HepG2 (cell line): ENCODE results near the gene DNAJC5. TPM values are rescaled to one million over a fixed set of nuclear protein-coding genes. Genes with fewer than 3 reads are reported as not detected.
A peak's percentile ranks its signal among the peaks of the same experiment; 100 is the strongest.

Experiments
- ARNTL ChIP-seq: sonication (generic); formaldehyde crosslinking; IDR thresholded peaks from 2 replicates; pipeline ENCODE4 v1.4.0; 2020; ENCODE audit warnings: mild to moderate bottlenecking, missing genetic modification reagents
- BRF2 ChIP-seq: sonication (generic); formaldehyde crosslinking; IDR thresholded peaks from 2 replicates; pipeline ENCODE4 v1.8.1; 2022; ENCODE audit warnings: mild to moderate bottlenecking, missing genetic modification reagents
- CAMTA2 ChIP-seq: sonication (generic); formaldehyde crosslinking; IDR thresholded peaks from 2 replicates; pipeline ENCODE4 v1.4.0; 2020; ENCODE audit warnings: mild to moderate bottlenecking, missing genetic modification reagents, borderline replicate concordance
- CENPX ChIP-seq: sonication (generic); formaldehyde crosslinking; IDR thresholded peaks from 2 replicates; pipeline ENCODE4 v1.9.0; 2021; ENCODE audit warnings: mild to moderate bottlenecking, missing genetic modification reagents, moderate library complexity
- FOXP1 ChIP-seq, 2 experiments: fragments of 450-650 bp in 1 of 2; IDR thresholded peaks; 2 replicates each; pipeline ENCODE4 v1.6.1; 2017 to 2018; ENCODE audit warnings: antibody characterized with exemption in 1 of 2
- JARID2 ChIP-seq: sonication (generic); formaldehyde crosslinking; IDR thresholded peaks from 2 replicates; pipeline ENCODE4 v1.8.1; 2023; ENCODE audit warnings: missing genetic modification reagents, inconsistent platforms; ENCODE audit not compliant: insufficient replicate concordance
- JDP2 ChIP-seq: sonication (generic); formaldehyde crosslinking; IDR thresholded peaks from 2 replicates; pipeline ENCODE4 v1.8.1; 2022; ENCODE audit warnings: missing genetic modification reagents, borderline replicate concordance
- KDM3A ChIP-seq: IDR thresholded peaks from 2 replicates; pipeline ENCODE4 v1.6.1; 2018; ENCODE audit warnings: low read depth, missing compliant biosample characterization
- MED8 ChIP-seq: sonication (generic); formaldehyde crosslinking; IDR thresholded peaks from 2 replicates; pipeline ENCODE4 v1.8.1; 2023; ENCODE audit warnings: mild to moderate bottlenecking, missing genetic modification reagents; ENCODE audit not compliant: insufficient replicate concordance
- MTF1 ChIP-seq: sonication (generic); formaldehyde crosslinking; IDR thresholded peaks from 2 replicates; pipeline ENCODE4 v1.5.0; 2020; ENCODE audit warnings: missing genetic modification reagents
- NCOA2 ChIP-seq: sonication (generic); formaldehyde crosslinking; IDR thresholded peaks from 2 replicates; pipeline ENCODE4 v1.8.0; 2022; ENCODE audit warnings: inconsistent platforms
- PCBP1 ChIP-seq: fragments of 200-400 bp; formaldehyde crosslinking; IDR thresholded peaks from 2 replicates; pipeline ENCODE4 v1.6.1; 2017; ENCODE audit warnings: mild to moderate bottlenecking, low read depth, low read length, borderline replicate concordance
- RARG ChIP-seq: sonication (generic); formaldehyde crosslinking; IDR thresholded peaks from 2 replicates; pipeline ENCODE4 v1.4.0; 2020; ENCODE audit warnings: low read depth, mild to moderate bottlenecking, missing genetic modification reagents
- REXO4 ChIP-seq: sonication (generic); formaldehyde crosslinking; IDR thresholded peaks from 2 replicates; pipeline ENCODE4 v1.8.0; 2022; ENCODE audit warnings: missing genetic modification reagents, mild to moderate bottlenecking, borderline replicate concordance
- TOE1 ChIP-seq: sonication (generic); formaldehyde crosslinking; IDR thresholded peaks from 2 replicates; pipeline ENCODE4 v1.4.0; 2020; ENCODE audit warnings: mild to moderate bottlenecking, missing genetic modification reagents
- XRCC5 ChIP-seq: fragments of 200-400 bp; formaldehyde crosslinking; optimal IDR thresholded peaks from 2 replicates; pipeline ENCODE3; 2017; ENCODE audit warnings: mild to moderate bottlenecking, low read length
- ZBTB1 ChIP-seq: sonication (generic); formaldehyde crosslinking; IDR thresholded peaks from 2 replicates; pipeline ENCODE4 v1.4.0; 2020; ENCODE audit warnings: missing genetic modification reagents, borderline replicate concordance
- ZFP37 ChIP-seq: sonication (generic); formaldehyde crosslinking; IDR thresholded peaks from 2 replicates; pipeline ENCODE4 v1.4.0; 2020; ENCODE audit warnings: missing genetic modification reagents, borderline replicate concordance
- ZNF232 ChIP-seq: sonication (generic); formaldehyde crosslinking; IDR thresholded peaks from 2 replicates; pipeline ENCODE4 v1.4.0; 2020; ENCODE audit warnings: missing genetic modification reagents, borderline replicate concordance
- ZNF770 ChIP-seq: sonication (generic); formaldehyde crosslinking; IDR thresholded peaks from 2 replicates; pipeline ENCODE4 v1.5.0; 2020; ENCODE audit warnings: mild to moderate bottlenecking, missing genetic modification reagents
- polyA plus RNA-seq, 8 experiments: library from polyadenylated mRNA; depleted of rRNA in 3 of 8; stranded (reverse) in 7 of 8; unstranded in 1 of 8; fragments of >200 nt; fragmentation: Illumina TruSeq in 4 of 8; extraction: Trizol in 4 of 8; gene quantifications; 2 replicates each; pipeline versions ENCODE4 v1.2.1 to v1.2.3, GENCODE V29; 2011 to 2016; ENCODE audit warnings: low read depth in 4 of 8, missing spikeins in 1 of 8, mixed read lengths in 1 of 8; ENCODE audit not compliant: insufficient read depth in 1 of 8
- total RNA-seq, 5 experiments: library from RNA; depleted of rRNA; stranded (reverse); fragments of >200 nt; fragmentation: Illumina TruSeq; extraction: Trizol; gene quantifications; 2 replicates each; pipeline ENCODE4 v1.2.3, GENCODE V29; 2016; ENCODE audit warnings: low read depth in 1 of 5
- TF ChIP-seq, protein P1 (sequence below): sonication (generic); formaldehyde crosslinking; IDR thresholded peaks from 2 replicates; pipeline ENCODE4 v1.4.0; 2020; ENCODE audit warnings: missing genetic modification reagents
- TF ChIP-seq, protein P2 (sequence below): sonication (generic); formaldehyde crosslinking; IDR thresholded peaks from 2 replicates; pipeline ENCODE4 v1.8.1; 2023; ENCODE audit warnings: mild to moderate bottlenecking, missing genetic modification reagents
- TF ChIP-seq, protein P3 (sequence below): sonication (generic); formaldehyde crosslinking; IDR thresholded peaks from 2 replicates; pipeline ENCODE4 v1.5.0; 2020; ENCODE audit warnings: missing genetic modification reagents, mild to moderate bottlenecking, borderline replicate concordance
- TF ChIP-seq, protein P4 (sequence below): IDR thresholded peaks from 2 replicates; pipeline ENCODE4 v1.6.1; 2016

The DNAJC5 gene
- total and polyA plus RNA-seq, 2 of the 13 experiments (the other 11 are each of a cell fraction or from before 2014, with no cell fraction given), result 42.8 to 64.5 TPM

DNA sequence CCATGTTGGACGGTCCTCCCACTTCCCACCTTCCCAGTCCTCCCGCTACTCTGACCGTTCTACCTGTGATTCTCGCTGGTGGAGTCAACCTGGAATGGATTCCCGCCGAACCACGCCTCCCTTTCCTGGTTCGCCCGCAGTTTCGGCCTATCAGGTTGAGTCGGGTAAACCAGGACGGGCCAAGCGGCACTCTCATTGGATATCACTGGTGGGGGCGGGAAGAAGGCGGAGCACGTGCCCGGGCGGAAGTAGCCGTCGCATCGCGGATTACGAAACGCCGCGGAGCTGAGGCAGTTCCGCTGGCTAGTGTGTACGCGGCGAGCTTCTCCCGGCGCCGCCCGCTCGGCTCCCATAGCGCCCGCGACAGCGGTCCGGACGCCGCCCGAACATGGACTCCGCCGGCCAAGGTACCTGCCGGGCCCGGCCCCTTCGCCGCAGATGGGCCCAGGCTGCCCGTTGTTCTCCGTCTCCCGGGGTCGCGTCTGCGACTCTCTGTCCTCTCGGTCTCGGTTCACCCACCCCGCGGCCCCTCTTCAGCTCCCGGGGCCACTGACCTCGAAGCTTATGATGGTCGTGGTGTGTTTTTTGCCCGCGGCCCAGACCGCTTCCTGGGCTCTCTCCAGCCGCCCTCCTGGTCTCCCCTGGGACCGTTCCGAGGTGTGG, 29.8 kb upstream of the DNAJC5 start, which contains the start of gene TPD52L2 (continued):
- peak; percentile 47; the same call in 1 of the 2 replicates for TF ChIP-seq ZNF232 (CRISPR knock-in tag)
- TF ChIP-seq ZFP37 (CRISPR knock-in tag), result no peak
- no peak for TF ChIP-seq CENPX (CRISPR knock-in tag)
- TF ChIP-seq JARID2 (CRISPR knock-in tag), result peak; percentile 40
- TF ChIP-seq JDP2 (CRISPR knock-in tag), result no peak; the same call in 1 of the 2 replicates
- TF ChIP-seq REXO4 (CRISPR knock-in tag), result peak; percentile 95
- TF ChIP-seq, protein P1, sequence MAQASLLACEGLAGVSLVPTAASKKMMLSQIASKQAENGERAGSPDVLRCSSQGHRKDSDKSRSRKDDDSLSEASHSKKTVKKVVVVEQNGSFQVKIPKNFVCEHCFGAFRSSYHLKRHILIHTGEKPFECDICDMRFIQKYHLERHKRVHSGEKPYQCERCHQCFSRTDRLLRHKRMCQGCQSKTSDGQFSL (CRISPR knock-in tag), result no peak
- peak; percentile 94; the same call in 1 of the 2 replicates for TF ChIP-seq PCBP1
- TF ChIP-seq BRF2 (CRISPR knock-in tag), result peak; percentile 92
- peak; percentile 89; the same call in 1 of the 2 replicates for TF ChIP-seq CAMTA2 (CRISPR knock-in tag)
- peak; percentile 76 for TF ChIP-seq XRCC5
- no peak for TF ChIP-seq RARG (CRISPR knock-in tag)
- TF ChIP-seq, protein P2, sequence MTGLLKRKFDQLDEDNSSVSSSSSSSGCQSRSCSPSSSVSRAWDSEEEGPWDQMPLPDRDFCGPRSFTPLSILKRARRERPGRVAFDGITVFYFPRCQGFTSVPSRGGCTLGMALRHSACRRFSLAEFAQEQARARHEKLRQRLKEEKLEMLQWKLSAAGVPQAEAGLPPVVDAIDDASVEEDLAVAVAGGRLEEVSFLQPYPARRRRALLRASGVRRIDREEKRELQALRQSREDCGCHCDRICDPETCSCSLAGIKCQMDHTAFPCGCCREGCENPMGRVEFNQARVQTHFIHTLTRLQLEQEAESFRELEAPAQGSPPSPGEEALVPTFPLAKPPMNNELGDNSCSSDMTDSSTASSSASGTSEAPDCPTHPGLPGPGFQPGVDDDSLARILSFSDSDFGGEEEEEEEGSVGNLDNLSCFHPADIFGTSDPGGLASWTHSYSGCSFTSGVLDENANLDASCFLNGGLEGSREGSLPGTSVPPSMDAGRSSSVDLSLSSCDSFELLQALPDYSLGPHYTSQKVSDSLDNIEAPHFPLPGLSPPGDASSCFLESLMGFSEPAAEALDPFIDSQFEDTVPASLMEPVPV, result peak; percentile 87; the same call in 1 of the 2 replicates
- TF ChIP-seq ARNTL, result peak; percentile 96
- peak; percentile 42; the same call in 1 of the 2 replicates for TF ChIP-seq NCOA2 (CRISPR knock-in tag)
- TF ChIP-seq, protein P3, sequence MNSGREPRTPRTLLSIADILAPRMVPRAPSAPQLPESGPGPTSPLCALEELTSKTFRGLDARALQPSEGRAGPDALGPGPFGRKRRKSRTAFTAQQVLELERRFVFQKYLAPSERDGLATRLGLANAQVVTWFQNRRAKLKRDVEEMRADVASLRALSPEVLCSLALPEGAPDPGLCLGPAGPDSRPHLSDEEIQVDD (CRISPR knock-in tag), result peak; percentile 63; the same call in 1 of the 2 replicates
- TF ChIP-seq TOE1 (CRISPR knock-in tag), result no peak
- peak; percentile 87 for TF ChIP-seq MTF1 (CRISPR knock-in tag)
- no peak for TF ChIP-seq ZNF770
- no peak for TF ChIP-seq FOXP1 (IDR thresholded peaks at IDR 0.05)
- peak; percentile 21; the same call in 1 of the 2 replicates for TF ChIP-seq FOXP1 (CRISPR knock-in tag; IDR thresholded peaks at IDR 0.05)
- peak; percentile 20 for TF ChIP-seq MED8 (CRISPR knock-in tag)
- no peak for TF ChIP-seq ZBTB1 (CRISPR knock-in tag)
- peak; percentile 99 for TF ChIP-seq KDM3A
- TF ChIP-seq, protein P4, sequence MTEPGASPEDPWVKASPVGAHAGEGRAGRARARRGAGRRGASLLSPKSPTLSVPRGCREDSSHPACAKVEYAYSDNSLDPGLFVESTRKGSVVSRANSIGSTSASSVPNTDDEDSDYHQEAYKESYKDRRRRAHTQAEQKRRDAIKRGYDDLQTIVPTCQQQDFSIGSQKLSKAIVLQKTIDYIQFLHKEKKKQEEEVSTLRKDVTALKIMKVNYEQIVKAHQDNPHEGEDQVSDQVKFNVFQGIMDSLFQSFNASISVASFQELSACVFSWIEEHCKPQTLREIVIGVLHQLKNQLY, result peak; percentile 91
